Measurements from ENCODE around the gene ZNF688. TPM values are rescaled to one million over a fixed set of nuclear protein-coding genes. Genes with fewer than 3 reads are reported as not detected.
A peak's percentile ranks its signal among the peaks of the same experiment; 100 is the strongest.
"Not testable (repeated sequence)": the region's sequence is repeated elsewhere in the genome, so short reads cannot be mapped to it uniquely, and the experiment has no call there.

ZNF688 gene
- polyA plus RNA-seq, 6 donors from 2014 or later, result 28.0 to 41.5 (median 36.1) TPM

DNA sequence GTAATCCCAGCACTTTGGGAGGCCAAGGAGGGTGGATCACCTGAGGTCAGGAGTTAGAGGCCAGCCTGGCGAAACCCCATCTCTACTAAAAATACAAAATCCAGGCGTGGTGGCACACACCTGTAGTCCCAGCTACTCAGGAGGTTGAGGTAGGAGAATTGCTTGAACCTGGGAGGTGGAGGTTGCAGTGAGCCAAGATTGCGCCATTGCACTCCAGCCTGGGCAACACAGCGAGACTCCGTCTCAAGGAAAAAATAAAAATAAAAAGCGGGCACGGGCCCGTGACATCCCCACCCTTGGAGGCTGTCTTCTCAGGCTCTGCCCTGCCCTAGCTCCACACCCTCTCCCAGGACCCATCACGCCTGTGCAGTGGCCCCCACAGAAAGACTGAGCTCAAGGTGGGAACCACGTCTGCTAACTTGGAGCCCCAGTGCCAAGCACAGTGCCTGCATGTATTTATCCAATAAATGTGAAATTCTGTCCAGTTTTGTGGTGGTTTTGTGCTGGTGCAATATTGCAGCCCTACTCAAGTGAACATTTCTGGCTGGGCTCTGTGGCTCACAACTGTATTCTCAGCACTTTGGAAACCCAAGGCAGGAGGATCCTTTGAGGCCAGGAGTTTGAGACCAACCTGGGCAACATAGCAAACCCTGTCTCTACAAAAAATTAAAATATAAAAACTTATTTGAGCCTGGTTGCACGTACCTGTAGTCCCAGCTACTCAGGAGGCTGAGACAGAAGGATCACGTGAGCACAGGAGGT is 48.6 kb downstream of the ZNF688 start:
- peaks cover 11 to 25% of the 10 kb centered on the region in 2 donors for H3K36me3 Mint-ChIP-seq
- not testable (repeated sequence) for H3K9me3 Mint-ChIP-seq; H3K27ac Mint-ChIP-seq; H3K27me3 Mint-ChIP-seq; ATAC-seq (ENCODE audit: low read depth in 2 of 2); DNase-seq
- H3K4me3 Mint-ChIP-seq, result peak overlapping the region in 1 of 8 donors; percentile 72
- peaks cover 12 to 24% (median 15%) of the 10 kb centered on the region in 3 donors for H3K4me1 Mint-ChIP-seq

DNA sequence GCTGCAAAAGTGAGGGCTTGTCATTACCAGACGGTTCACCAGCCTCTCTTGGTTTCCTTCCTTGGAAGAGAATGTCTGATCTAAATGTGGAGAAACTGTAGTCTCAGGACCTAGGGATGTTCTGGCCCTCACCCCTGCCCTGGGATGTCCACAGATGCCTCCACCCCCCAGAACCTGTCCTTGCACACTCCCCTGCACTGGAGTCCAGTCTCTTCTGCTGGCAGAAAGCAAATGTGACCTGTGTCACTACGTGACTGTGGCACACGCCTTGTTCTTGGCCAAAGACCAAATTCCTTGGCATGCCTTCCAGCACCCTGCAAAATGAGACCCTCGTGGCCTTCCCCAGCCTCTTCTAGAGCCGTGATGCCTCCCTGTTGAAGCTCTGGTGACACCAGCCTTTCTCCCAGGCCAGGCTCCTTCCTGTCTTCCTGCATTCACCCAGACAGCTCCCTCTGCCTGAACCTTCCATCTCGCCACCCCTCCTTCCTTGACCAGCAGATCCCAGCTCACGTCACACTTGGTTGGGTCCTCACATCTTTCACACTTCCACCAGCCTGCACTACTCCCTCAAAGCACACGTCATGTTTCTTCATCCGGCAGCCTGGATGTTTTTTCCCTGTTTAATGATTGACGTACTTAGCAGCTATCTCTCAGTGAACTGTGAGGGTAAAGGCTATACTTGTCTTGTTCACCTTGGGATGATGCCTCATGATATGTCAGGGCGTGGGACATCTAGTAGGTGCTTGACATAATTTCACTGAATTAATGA is 49.5 kb downstream of the ZNF688 start:
- ATAC-seq (ENCODE audit: low read depth in 2 of 2) (no peak), DNase-seq (no peak)
- Mint-ChIP-seq H3K4me1 (peaks cover 6 to 17% (median 10%) of the 10 kb centered on the region in 3 donors), H3K9me3 (no peaks in the 10 kb centered on the region), H3K36me3 (peaks cover 11 to 25% of the 10 kb centered on the region in 2 donors), H3K4me3 (peak overlapping the region in 2 of 8 donors; percentile 68 to 72), H3K27ac (peak overlapping the region in 3 of 6 donors; percentile 34 to 83 (median 75)), H3K27me3 (no peaks in the 10 kb centered on the region)

DNA sequence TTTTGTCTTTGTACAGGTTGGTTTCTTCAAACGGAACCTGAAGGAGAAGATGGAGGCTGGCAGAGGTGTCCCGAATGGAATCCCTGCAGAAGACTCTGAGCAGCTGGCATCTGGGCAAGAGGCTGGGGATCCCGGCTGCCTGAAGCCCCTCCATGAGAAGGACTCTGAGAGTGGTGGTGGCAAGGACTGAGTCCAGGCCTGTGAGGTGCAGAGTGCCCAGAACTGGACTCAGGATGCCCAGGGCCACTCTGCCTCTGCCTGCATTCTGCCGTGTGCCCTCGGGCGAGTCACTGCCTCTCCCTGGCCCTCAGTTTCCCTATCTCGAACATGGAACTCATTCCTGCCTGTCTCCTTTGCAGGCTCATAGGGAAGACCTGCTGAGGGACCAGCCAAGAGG is 50.0 kb downstream of the ZNF688 start:
- ATAC-seq (ENCODE audit: low read depth in 2 of 2), result no peak
- no peaks in the 10 kb centered on the region for H3K9me3 Mint-ChIP-seq
- no peak overlapping the region for H3K4me3 Mint-ChIP-seq
- DNase-seq, result no peak
- H3K27me3 Mint-ChIP-seq, result no peaks in the 10 kb centered on the region
- H3K4me1 Mint-ChIP-seq, result peaks cover 6 to 17% (median 10%) of the 10 kb centered on the region in 3 donors
- peaks cover 11 to 25% of the 10 kb centered on the region in 2 donors for H3K36me3 Mint-ChIP-seq
- H3K27ac Mint-ChIP-seq, result peak overlapping the region in 1 of 6 donors; percentile 38

Other genes with a start within 250 kb of the ZNF688 start
- gene CD2BP2, start 216.4 kb downstream of the ZNF688 start, polyA plus RNA-seq (ENCODE audit: low read depth in 6 of 6), result 10 to 100 TPM; 24.2 to 36.1 (median 29.7) TPM
- gene TBC1D10B, start 201.2 kb downstream of the ZNF688 start, polyA plus RNA-seq (ENCODE audit: low read depth in 6 of 6), result 10 to 100 TPM in 3 of 6 donors, 1 to 10 TPM in 3; 6.2 to 16.9 (median 9.7) TPM
- not detected for gene MYL11, start 196.9 kb downstream of the ZNF688 start, polyA plus RNA-seq (ENCODE audit: low read depth in 6 of 6)
- 100 to 1,000 TPM; 102 to 145 (median 112) TPM for gene SEPTIN1, start 189.2 kb downstream of the ZNF688 start, polyA plus RNA-seq (ENCODE audit: low read depth in 6 of 6)
- 1 to 10 TPM; 3.4 to 9.9 (median 7.0) TPM for gene ZNF48, start 176.3 kb downstream of the ZNF688 start, polyA plus RNA-seq (ENCODE audit: low read depth in 6 of 6)
- 1 to 10 TPM in 5 of 6 donors, not detected in 1; 1.7 to 5.0 (median 2.3) TPM for gene ZNF771, start 164.1 kb downstream of the ZNF688 start, polyA plus RNA-seq (ENCODE audit: low read depth in 6 of 6)
- gene DCTPP1, start 141.7 kb downstream of the ZNF688 start, polyA plus RNA-seq (ENCODE audit: low read depth in 6 of 6), result 100 to 1,000 TPM; 101 to 145 (median 123) TPM
- gene SEPHS2, start 125.8 kb downstream of the ZNF688 start, polyA plus RNA-seq (ENCODE audit: low read depth in 6 of 6), result 10 to 100 TPM; 45.7 to 86.2 (median 73.6) TPM
- 10 to 100 TPM; 21.3 to 36.8 (median 25.6) TPM for gene ITGAL, start 99.0 kb downstream of the ZNF688 start, polyA plus RNA-seq (ENCODE audit: low read depth in 6 of 6)
- 10 to 100 TPM in 1 of 6 donors, 1 to 10 TPM in 4, under 1 TPM in 1; 0.40 to 10.1 (median 6.3) TPM for gene ZNF768, start 45.1 kb downstream of the ZNF688 start, polyA plus RNA-seq (ENCODE audit: low read depth in 6 of 6)
- 10 to 100 TPM; 12.0 to 18.3 (median 15.1) TPM for gene ZNF747, start 36.9 kb downstream of the ZNF688 start, polyA plus RNA-seq (ENCODE audit: low read depth in 6 of 6)
- 1 to 10 TPM in 5 of 6 donors, not detected in 1; 2.3 to 6.8 (median 4.7) TPM for gene ZNF764, start 13.3 kb downstream of the ZNF688 start, polyA plus RNA-seq (ENCODE audit: low read depth in 6 of 6)
- 1 to 10 TPM; 1.4 to 4.4 (median 2.9) TPM for gene ZNF785, start 14.0 kb upstream of the ZNF688 start, polyA plus RNA-seq (ENCODE audit: low read depth in 6 of 6)
- 10 to 100 TPM in 4 of 6 donors, 1 to 10 TPM in 2; 6.1 to 12.8 (median 10.5) TPM for gene ZNF689, start 38.7 kb upstream of the ZNF688 start, polyA plus RNA-seq (ENCODE audit: low read depth in 6 of 6)
- 10 to 100 TPM; 11.6 to 40.9 (median 17.8) TPM for gene PRR14, start 79.2 kb upstream of the ZNF688 start, polyA plus RNA-seq (ENCODE audit: low read depth in 6 of 6)
- gene FBRS, start 86.7 kb upstream of the ZNF688 start, polyA plus RNA-seq (ENCODE audit: low read depth in 6 of 6), result 1 to 10 TPM in 5 of 6 donors, under 1 TPM in 1; 0.88 to 9.0 (median 4.2) TPM
- 10 to 100 TPM in 5 of 6 donors, not detected in 1; 11.9 to 41.5 (median 14.8) TPM for gene SRCAP, start 127.5 kb upstream of the ZNF688 start, polyA plus RNA-seq (ENCODE audit: low read depth in 6 of 6)
- 10 to 100 TPM; 24.7 to 43.9 (median 29.8) TPM for gene PHKG2, start 176.7 kb upstream of the ZNF688 start, polyA plus RNA-seq (ENCODE audit: low read depth in 6 of 6)
- under 1 TPM; 0.16 to 0.88 (median 0.62) TPM for gene CFAP119, start 190.3 kb upstream of the ZNF688 start, polyA plus RNA-seq (ENCODE audit: low read depth in 6 of 6)
- 10 to 100 TPM; 15.0 to 51.6 (median 28.8) TPM for gene RNF40, start 190.6 kb upstream of the ZNF688 start, polyA plus RNA-seq (ENCODE audit: low read depth in 6 of 6)
- 1 to 10 TPM in 1 of 6 donors, under 1 TPM in 4, not detected in 1; 0.23 to 1.4 (median 0.45) TPM for gene ZNF629, start 215.5 kb upstream of the ZNF688 start, polyA plus RNA-seq (ENCODE audit: low read depth in 6 of 6)